SKM-1 treated with dmso at 0.1 percent for 144 hours (cell line): ENCODE results near the gene SLC25A33.
A peak's percentile ranks its signal among the peaks of the same experiment; 100 is the strongest.

ENCODE experiments used
- DNase-seq: peaks from one replicate; lab custom pipeline; 2025; ENCODE audit not compliant: unreplicated experiment; lab: John Stamatoyannopoulos, UW

Gene SLC25A33

DNA sequence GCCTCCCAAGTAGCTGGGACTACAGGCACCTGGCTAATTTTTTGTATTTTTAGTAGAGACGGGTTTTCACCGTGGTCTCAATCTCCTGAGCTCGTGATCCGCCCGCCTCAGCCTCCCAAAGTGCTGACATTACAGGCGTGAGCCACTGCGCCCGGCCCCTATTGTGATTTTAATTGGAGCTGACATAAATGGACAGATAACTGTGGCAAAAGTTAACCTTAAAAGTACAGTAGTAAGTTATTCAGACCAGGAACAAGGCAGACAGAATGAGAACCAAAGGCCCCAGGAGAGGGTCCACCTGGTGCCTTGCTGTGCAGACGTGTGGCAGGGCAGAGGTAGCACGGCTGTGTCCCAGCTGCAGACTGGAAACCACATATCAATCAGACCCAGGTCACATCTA lies 60.5 kb downstream of the SLC25A33 start:
- no peak for DNase-seq

DNA sequence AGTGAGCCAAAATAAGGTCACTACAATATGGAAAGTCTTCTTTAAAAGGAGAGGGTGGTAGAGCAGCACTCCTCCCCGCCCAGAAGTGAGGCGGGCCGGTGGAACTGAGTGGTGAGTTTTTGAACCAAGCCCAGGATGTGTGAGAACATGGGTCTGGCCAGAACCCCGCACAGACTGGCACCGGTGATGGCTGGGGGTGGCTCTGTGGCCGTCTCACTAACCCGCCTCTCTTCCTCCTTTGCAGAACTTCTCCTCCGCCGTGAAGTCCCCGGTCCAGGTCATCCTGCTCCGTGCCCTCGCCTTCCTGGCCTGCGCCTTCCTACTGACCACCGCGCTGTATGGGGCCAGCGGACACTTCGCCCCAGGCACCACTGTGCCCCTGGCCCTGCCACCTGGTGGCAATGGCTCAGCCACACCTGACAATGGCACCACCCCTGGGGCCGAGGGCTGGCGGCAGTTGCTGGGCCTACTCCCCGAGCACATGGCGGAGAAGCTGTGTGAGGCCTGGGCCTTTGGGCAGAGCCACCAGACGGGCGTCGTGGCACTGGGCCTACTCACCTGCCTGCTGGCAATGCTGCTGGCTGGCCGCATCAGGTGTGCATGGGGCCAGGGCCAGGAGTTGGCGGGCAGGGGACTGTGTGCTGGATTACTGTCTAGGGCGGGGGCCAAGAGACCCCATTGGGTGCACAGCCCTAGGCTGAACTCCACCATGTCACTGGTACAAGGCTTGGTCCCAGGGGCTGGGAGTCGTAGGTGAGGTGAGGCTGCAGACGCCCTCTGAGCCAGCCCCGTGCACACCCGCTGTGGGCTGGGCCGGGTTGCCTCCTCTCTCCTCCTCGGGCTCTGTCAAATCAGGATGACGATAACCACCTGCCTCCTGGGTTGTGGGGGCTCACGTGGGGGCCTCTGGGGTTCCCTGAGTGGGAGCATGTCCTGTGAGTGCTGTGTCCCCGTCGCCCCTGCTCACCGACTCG lies 61.9 kb downstream of the SLC25A33 start:
- no peak for DNase-seq

DNA sequence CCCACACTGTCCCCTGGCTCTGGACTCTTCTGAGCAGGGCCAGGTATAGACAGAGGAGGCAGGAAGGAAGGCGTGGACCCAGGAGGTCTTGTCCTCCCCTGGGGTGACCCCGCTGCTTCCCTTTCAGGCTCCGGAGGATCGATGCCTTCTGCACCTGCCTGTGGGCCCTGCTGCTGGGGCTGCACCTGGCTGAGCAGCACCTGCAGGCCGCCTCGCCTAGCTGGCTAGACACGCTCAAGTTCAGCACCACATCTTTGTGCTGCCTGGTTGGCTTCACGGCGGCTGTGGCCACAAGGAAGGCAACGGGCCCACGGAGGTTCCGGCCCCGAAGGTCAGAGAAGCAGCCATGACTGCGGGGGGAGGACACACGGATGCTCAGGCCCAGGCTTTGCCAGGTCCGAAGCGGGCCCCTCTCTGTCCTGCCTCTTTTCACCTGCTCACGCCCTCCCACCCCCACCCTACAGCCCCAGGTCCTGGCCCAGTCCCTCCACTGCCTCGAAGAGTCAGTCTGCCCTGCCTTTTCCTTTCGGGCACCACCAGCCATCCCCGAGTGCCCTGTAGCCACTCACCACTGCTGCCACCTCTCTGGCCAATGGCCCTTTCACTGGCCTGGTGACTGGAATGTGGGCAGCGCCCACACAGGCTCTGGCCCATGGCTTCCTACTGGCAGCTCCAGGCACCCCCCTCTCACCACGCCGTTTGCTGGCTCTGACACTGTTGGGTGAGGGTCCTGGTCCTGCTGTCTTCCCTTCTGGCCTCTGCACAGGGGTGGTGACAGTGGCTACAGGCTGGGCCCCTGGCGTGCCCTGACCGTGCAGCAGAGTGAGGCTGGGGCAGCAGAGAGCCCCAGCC lies 62.9 kb downstream of the SLC25A33 start:
- DNase-seq, result no peak

DNA sequence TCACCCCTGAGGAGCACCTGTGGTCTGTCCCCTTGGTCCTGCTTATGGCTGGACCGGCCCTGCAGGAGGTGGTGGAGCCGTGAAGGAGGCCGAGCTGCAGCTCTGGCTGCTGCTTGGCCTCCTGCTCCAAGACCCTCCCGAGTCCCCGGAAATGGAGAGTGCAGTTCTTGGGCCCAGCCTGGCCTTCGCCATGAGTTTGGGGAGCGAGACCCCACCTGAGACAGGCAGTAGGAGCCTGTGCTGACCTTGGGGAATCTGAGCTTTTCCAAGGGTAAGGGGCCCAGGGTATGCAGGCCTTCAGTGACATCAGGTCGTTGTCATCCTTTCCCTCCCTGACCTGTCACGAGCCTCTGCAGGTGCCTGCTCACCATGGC lies 63.5 kb downstream of the SLC25A33 start:
- DNase-seq, result no peak

DNA sequence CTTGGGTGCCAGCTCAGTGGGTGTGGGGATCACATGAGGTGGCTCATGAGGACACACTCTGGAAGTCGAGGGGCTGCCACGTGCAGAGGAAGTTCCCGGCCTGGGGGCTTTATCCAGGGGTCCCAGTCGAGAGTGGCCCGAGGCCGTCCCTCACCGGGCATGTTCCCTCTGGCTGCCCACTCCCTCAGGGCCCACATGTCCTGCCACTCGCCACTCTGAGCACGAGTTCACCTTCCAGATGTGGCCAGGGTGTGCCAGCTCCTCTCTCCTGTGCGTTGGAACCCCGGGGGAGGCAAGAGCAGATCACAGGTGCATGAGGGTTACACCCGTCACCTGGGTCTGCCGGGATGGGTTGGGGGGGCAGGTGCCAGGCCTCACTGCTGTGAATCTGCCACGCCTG lies 64.0 kb downstream of the SLC25A33 start:
- DNase-seq, result no peak

- DNase-seq, result no peak
Observed at GRCh38 chr1:9603766-9604753, 64.8 kb downstream of the SLC25A33 start.

DNA sequence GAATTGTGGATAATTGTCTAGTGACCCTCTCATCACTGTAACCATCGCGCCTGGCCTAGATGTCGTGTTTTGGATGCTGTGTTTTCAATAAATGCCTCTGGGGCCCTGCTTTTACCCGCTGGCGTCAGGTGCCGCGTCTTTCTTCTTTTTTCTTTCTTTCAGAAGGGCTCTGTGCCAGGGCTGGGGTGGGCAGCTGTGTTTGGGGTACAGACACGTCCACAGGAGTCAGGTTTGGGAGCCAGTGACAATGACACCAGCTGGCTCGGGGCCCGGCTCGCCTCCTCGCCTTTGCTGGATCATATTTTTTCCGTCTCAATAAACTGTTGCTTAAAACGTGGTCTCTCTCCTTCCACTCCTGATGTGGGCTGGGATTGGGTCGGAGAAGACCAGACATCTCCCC lies 65.6 kb downstream of the SLC25A33 start:
- no peak for DNase-seq

GRCh38 chr1:9605946-9606455 lies 66.7 kb downstream of the SLC25A33 start:
- no peak for DNase-seq

GRCh38 chr1:9606458-9606857 lies 67.2 kb downstream of the SLC25A33 start:
- DNase-seq, result no peak

DNA sequence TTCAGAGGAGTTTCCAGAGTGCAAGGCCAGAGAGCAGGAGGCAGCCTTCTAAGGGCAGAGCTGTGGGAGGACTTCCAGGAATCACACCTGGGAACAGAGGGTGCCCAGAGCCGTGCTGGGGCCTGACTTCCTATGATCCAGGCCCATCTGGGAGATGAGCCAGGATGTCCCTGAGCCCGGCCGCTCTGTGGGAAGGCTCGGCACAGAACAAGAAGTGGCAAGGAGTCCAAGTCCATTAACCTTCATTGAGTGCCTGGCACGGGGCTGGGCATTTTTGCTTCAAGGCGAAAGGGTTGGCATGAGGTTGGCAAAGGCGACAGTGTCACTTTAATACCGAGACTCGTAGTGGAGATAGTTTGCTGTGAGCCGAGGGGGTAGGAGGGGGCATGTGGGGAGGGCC lies 67.7 kb downstream of the SLC25A33 start:
- DNase-seq, result no peak

DNA sequence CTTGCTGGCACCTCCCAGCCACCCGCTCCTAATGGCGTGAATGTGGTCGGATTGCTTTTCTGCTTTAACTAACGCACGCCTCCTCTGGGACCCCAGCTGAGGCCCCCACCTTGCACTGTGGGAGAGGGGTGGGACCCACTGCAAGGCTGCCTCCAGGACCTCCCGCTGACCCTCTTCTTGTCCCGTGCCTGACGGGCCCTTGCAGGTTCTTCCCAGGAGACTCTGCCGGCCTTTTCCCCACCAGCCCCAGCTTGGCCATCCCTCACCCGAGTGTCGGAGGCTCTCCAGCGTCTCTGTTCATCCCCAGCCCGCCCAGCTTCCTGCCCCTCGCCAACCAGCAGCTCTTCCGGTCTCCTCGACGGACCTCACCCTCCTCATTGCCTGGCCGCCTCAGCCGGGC lies 68.1 kb downstream of the SLC25A33 start:
- DNase-seq, result no peak

- DNase-seq, result no peak
Observed at GRCh38 chr1:9609998-9610397, 70.7 kb downstream of the SLC25A33 start.

DNA sequence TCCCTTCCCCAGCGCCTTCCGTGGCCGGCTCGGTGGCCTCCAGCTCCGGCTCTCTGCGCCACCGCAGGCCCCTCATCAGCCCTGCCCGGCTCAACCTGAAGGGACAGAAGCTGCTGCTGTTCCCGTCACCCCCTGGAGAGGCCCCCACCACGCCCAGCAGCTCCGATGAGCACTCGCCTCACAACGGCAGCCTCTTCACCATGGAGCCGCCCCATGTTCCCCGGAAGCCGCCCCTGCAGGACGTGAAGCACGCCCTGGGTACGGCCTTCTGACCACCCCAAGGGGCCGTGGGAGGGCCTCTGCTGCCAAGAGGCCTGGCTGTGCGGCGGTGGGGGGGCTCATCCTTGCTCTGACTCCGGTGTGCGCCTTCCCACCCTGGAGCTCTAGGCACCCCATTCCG lies 71.3 kb downstream of the SLC25A33 start:
- DNase-seq, result no peak

DNA sequence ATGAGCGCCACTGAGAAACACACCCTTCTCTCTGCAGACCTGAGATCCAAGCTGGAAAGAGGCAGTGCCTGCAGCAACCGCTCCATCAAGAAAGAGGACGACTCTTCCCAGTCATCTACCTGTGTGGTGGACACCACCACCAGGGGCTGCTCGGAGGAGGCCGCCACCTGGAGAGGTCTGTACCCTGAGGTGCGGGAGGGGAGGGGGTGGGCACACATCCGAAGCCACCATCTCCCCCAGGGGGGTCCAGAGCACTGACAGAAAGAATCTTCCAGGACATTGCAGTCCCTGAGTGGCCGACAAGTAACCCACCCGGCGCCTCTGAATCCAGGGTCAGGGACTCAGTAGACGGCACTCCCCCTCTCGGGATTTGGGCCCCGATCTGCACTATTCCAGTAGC lies 72.5 kb downstream of the SLC25A33 start:
- DNase-seq, result no peak

- no peak for DNase-seq
Observed at GRCh38 chr1:9612162-9612845, 73.0 kb downstream of the SLC25A33 start.

- no peak for DNase-seq
Observed at GRCh38 chr1:9612871-9613624, 73.8 kb downstream of the SLC25A33 start.

DNA sequence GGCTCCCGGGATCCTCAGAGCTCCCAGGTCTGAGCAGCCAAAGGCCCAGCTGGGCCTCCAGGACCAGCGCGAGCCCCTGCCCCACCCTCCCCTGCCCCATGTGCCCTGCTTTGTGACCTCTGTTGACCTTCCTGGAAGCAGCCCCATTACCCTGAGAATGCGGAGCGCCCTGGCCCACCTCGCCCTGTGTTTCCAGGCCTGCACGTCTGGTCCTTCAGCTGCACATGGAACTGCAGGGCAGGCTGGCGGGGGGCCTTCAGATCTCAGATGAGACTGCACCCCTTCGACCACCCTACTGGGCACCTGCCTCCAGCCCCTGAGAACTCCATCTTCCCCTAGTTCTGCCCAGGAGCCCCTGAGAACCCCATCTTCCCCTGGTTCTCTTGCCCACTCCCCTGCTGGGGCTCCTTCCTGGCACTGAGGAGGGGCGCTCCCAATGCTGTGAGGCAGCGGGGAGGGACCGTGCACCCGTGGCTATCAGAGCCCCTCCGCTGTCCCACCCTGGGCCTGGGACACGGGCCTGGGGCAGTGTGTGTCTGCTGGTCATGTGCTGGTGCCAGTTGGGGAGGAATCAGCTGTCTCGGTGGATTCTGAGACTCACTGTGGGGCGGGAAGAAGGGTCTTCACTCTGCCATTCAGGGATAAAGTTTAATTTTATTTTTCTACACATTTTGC lies 74.5 kb downstream of the SLC25A33 start:
- DNase-seq, result no peak

DNA sequence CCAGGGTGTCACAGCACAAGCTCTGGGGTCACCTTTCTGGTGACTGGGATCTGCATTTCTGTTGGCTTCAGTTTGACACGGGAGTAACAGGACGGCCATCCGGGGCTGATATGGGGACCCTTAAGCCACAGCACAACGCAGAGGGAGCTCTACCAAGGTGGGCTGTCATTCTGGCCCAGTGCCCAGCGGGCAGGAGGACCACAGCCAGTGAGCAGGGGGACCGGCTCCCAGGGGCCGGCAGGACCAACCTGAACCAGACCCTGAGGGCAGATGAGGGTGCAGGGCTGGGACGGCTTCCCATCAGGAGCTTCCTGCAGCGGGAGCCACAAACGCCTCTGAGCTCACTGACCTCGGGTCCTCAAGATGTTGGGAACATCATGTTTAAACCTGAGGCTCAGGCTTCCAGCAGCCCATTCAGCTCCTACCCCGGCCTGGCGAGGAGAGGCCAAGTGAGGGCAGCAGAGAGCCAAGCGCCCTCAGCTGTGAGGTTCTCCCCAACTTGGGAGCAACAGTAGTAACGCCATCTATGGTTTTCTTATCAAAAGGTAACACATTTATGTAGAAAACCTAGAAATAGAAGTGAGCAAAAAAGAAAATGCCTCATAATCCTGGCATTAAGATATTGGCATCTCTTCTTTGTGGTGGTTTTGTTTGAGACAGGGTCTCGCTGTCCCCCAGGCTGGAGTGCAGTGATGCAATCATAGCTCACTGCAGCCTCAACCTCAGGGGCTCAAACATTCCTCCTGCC lies 76.2 kb downstream of the SLC25A33 start:
- DNase-seq, result peak; percentile 57
